Osteocyte (in vitro differentiated cells): Measurements from ENCODE around the gene LAMA1. TPM values are rescaled to one million over a fixed set of nuclear protein-coding genes. Genes with fewer than 3 reads are reported as not detected.

Source experiments
- DNase-seq: peaks from one replicate; pipeline ENCODE4 v3.0.0; 2021; ENCODE audit warnings: mixed read lengths; ENCODE audit not compliant: unreplicated experiment; ENCODE audit errors: extremely low spot score
- H3K27ac Mint-ChIP-seq: one replicate; pipeline ENCODE4 v1.8.0; 2021; ENCODE audit warnings: mild to moderate bottlenecking, mixed read lengths; ENCODE audit not compliant: unreplicated experiment
- H3K27me3 Mint-ChIP-seq: one replicate; pipeline ENCODE4 v1.8.0; 2021; ENCODE audit warnings: mixed read lengths; ENCODE audit not compliant: unreplicated experiment
- H3K36me3 Mint-ChIP-seq: one replicate; pipeline ENCODE4 v1.8.0; 2021; ENCODE audit warnings: mixed read lengths; ENCODE audit not compliant: unreplicated experiment
- H3K4me1 Mint-ChIP-seq: one replicate; pipeline ENCODE4 v1.8.0; 2021; ENCODE audit warnings: mixed read lengths; ENCODE audit not compliant: unreplicated experiment
- H3K4me3 Mint-ChIP-seq: one replicate; pipeline ENCODE4 v1.8.0; 2021; ENCODE audit warnings: mild to moderate bottlenecking, moderate library complexity, mixed read lengths; ENCODE audit not compliant: unreplicated experiment
- H3K9me3 Mint-ChIP-seq: one replicate; pipeline ENCODE4 v1.8.0; 2021; ENCODE audit warnings: mixed read lengths; ENCODE audit not compliant: unreplicated experiment
- total RNA-seq: library from RNA; stranded (reverse); gene quantifications from 2 replicates; pipeline ENCODE4 v1.2.1, GENCODE V29; 2021
- TF ChIP-seq, protein P1 (sequence below): fragments of 200-600 bp; sonication (generic); IDR thresholded peaks from 2 replicates; pipeline ENCODE4 v1.5.0; 2021; ENCODE audit warnings: antibody characterized with exemption, mild to moderate bottlenecking, moderate library complexity

LAMA1 gene
- total RNA-seq, 1 donor from 2014 or later = 0.30 TPM

DNA sequence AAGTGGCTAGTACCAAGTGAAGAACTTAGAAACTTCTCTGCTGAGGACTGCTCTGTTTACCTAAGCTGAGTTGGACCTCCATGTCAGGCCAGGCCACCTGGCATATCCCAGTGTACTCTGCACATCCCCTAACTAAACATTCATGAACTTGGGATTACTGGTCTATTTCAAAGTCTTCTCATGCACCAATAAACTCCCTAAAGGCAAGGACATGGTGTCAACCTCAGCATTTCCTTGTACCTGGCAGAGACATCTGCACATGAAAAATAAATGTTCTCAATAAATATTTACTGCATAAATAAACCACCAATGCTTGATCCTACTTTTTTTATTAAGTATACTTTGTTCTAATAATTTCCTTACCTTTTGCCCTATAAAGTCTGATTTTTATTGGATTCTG, 124.8 kb downstream of the LAMA1 start:
- H3K9me3 Mint-ChIP-seq = no peaks in the 10 kb centered on the region
- H3K4me3 Mint-ChIP-seq = no peak overlapping the region
- H3K36me3 Mint-ChIP-seq = no peaks in the 10 kb centered on the region
- H3K27ac Mint-ChIP-seq = no peak overlapping the region
- TF ChIP-seq, protein P1, sequence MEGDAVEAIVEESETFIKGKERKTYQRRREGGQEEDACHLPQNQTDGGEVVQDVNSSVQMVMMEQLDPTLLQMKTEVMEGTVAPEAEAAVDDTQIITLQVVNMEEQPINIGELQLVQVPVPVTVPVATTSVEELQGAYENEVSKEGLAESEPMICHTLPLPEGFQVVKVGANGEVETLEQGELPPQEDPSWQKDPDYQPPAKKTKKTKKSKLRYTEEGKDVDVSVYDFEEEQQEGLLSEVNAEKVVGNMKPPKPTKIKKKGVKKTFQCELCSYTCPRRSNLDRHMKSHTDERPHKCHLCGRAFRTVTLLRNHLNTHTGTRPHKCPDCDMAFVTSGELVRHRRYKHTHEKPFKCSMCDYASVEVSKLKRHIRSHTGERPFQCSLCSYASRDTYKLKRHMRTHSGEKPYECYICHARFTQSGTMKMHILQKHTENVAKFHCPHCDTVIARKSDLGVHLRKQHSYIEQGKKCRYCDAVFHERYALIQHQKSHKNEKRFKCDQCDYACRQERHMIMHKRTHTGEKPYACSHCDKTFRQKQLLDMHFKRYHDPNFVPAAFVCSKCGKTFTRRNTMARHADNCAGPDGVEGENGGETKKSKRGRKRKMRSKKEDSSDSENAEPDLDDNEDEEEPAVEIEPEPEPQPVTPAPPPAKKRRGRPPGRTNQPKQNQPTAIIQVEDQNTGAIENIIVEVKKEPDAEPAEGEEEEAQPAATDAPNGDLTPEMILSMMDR = no peak
- no peaks in the 10 kb centered on the region for H3K4me1 Mint-ChIP-seq
- no peak for DNase-seq
- peaks cover 7% of the 10 kb centered on the region for H3K27me3 Mint-ChIP-seq

DNA sequence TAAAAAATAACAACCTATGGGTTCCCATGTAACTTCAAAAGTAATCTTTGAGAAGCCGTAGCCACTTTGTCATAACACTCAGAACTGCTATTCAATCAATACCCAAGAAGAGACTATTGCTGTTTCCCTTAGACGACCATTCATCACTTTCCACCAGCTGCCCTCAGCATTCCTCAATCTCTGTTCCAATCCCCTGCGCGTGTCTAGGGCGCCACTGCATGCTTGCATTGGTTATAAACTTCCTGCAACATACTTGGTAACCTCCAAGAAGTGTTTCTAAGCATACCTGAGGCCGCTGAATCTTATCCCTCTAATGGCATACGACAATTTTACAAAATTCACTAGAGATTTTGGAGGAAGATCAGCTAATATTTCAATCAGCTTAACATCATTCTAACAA, 134.2 kb downstream of the LAMA1 start:
- Mint-ChIP-seq H3K4me3 (no peak overlapping the region), H3K36me3 (no peaks in the 10 kb centered on the region), H3K27ac (no peak overlapping the region), H3K4me1 (no peaks in the 10 kb centered on the region), H3K27me3 (peaks cover 4% of the 10 kb centered on the region), H3K9me3 (no peaks in the 10 kb centered on the region)
- TF ChIP-seq, protein P1 = no peak
- no peak for DNase-seq

DNA sequence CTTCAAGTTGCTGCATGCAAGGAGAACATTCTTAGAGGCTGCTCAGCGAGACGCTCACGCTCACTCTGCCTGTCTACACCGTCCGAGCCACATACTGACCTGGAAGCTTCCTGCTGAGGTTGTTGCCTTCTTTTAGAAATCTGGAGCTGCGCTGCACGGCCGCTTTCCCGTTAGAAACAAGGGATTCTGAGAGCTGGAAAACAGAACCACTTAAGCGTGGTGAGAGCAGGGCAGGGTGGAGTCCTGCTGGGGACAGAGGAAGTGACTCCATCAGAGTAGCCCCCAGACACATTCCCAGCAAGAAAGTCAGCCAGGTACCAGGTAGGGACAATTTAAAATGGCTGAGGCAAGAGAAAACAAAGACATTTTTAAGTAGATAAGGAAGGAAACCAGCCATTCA, 135.2 kb downstream of the LAMA1 start:
- TF ChIP-seq, protein P1 = no peak
- Mint-ChIP-seq H3K36me3 (no peaks in the 10 kb centered on the region), H3K9me3 (no peaks in the 10 kb centered on the region), H3K27me3 (peaks cover 4% of the 10 kb centered on the region), H3K27ac (no peak overlapping the region), H3K4me3 (no peak overlapping the region), H3K4me1 (no peaks in the 10 kb centered on the region)
- no peak for DNase-seq

DNA sequence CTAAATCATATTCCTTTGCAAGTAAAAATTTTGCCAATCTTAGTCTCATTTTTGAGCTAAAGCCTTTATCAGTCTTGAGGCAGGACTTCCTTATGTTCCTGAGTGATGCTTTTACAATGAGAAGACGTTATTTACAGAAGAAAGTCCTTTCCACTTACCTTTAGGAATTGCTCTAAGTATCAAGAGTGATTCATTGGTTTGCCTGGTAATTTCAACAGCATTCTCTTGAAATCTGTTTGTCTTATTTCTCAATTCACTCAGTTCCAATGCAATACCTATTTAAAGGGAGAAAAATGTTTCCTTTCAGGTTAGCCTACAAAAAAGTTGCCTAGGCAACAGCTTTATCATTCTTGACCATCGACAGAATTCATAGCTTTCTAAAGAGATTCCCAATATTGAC, 137.2 kb downstream of the LAMA1 start:
- TF ChIP-seq, protein P1 = no peak
- no peaks in the 10 kb centered on the region for H3K4me1 Mint-ChIP-seq
- no peak overlapping the region for H3K4me3 Mint-ChIP-seq
- no peak for DNase-seq
- H3K27me3 Mint-ChIP-seq = peaks cover 2% of the 10 kb centered on the region
- no peaks in the 10 kb centered on the region for H3K9me3 Mint-ChIP-seq
- H3K36me3 Mint-ChIP-seq = no peaks in the 10 kb centered on the region
- no peak overlapping the region for H3K27ac Mint-ChIP-seq

DNA sequence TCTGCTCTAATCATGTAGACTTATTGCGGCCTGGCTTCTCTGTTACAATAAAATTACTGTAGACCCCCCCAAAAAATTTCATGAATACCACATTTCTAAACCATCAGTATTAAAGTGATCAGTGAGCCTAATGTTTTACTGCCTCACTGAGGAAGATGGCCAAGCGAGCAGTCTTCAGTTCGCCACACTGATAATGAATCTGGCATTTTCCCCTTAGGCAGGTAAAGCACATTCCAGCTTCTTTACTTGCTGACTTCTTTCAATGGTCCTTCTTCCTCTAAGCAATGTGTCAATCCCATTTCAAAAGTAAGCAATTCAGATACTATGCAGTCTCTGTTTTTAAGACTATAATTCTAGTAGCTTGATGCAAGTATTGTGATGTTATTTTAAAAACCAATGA, 137.6 kb downstream of the LAMA1 start:
- H3K36me3 Mint-ChIP-seq = no peaks in the 10 kb centered on the region
- H3K4me1 Mint-ChIP-seq = no peaks in the 10 kb centered on the region
- no peak for DNase-seq
- H3K27me3 Mint-ChIP-seq = peaks cover 2% of the 10 kb centered on the region
- no peak overlapping the region for H3K27ac Mint-ChIP-seq
- H3K9me3 Mint-ChIP-seq = no peaks in the 10 kb centered on the region
- H3K4me3 Mint-ChIP-seq = no peak overlapping the region
- TF ChIP-seq, protein P1 = no peak
